HG03108 (cell line): ENCODE results near the gene TFB1M.
A peak's percentile ranks its signal among the peaks of the same experiment; 100 is the strongest.
"Not testable (repeated sequence)": the region's sequence is repeated elsewhere in the genome, so short reads cannot be mapped to it uniquely, and the experiment has no call there.

Experiments used
- ATAC-seq: cut with Tn5 transposase; IDR thresholded peaks from one replicate; pipeline ENCODE4 v1.9.1; 2021; ENCODE audit warnings: moderate library complexity; ENCODE audit not compliant: unreplicated experiment

The TFB1M gene

DNA sequence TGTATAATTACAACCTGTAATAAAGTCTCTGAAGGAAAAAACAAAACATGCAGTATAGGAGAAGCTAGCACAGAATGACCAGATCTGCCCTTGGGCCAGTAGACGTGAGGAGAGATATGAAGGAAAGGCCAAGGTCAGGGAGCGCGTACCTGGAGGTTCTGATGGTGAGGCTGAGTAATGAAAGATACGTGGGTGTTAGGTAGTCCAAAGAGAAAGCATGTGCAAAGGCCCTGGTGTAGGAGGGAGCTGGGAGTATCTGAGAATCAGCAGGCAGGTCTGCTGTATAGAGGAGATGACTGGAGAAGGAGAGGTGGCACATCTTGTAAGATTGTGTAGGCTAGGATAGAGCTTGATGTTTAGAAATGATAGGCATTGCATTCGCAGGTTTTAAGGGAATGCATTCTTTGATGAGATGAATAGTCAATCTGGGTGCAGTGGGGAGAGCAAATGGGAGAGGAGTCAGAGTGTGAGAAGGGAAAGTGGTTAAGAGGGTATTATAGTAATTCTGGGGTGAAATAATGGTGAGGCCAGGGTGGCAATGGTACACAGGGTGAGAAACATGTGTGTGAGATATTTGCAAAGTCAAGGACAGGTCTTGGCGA, 15.9 kb upstream of the TFB1M start:
- ATAC-seq = no peak

DNA sequence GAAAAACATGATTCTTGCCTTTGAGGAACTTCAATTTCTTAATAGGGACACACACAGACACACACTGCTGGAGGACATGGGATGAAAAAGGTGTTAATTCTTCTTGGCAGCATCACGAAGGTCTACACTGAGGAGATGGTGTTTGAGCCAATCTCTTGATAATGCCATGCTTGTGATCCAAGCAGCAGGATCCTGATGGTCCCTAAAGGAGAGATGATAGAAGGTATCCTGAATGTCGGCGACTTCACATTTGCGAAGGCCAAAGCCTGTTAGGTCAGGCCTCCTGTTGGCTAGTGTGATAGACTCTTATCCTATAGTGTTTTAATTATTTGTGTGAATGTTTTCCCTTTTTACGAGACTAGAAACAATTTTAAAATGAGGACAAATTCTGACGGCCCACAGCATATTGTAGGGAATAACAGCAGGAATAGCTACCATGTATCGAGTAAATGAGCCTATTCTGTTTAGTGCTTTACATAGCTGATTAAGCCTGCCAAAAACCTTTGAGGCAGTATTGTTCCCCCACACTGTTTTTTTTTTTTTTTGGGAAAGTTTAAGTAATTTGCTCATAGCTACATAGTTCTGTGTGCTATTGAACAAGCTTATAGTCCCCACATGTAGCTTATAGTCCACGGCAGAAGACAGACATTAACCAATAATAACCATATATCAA, 15.3 kb upstream of the TFB1M start:
- ATAC-seq = no peak

DNA sequence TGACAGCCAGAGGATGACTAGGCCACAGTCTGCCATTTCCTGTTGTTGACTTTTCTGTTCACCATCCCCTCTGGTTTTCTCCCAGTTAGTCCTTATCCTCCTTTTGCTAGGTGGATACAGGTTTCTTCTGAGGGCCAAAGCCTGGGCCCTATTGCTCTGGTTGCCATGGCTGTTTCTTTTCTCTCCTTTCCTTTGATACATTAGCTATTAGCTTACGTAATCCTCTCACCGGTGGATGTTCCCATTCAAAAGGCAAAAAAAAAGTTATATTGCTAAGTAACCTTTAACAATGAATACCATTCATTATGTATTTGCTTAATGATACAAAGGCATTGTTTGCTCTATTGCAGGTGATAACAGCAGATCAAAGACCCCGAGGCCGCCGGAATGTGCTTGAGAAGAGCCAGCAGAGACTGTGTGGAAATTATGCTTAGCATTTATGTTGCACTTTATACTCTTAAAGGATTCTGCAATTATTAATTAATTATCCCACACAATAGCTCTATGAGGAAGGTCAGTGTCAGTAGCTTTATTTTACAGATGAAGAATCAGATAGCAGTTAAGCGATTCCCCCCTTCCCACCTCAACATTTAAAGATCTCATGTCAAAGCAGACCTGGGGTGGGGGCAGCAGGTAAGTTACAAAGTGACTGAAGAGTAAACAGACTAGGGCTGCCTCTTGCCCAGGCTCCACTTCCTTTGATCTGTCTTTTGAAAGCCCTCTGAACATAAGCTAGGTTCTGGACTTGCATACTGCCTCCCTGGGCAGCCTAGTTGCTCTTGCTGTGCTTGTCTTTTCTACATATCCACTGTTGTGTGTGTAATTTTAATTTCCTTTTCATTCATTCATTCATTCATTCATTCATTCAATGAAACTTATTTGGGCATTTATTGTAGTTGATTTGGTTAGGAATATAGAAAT, 14.5 kb upstream of the TFB1M start:
- ATAC-seq = no peak

DNA sequence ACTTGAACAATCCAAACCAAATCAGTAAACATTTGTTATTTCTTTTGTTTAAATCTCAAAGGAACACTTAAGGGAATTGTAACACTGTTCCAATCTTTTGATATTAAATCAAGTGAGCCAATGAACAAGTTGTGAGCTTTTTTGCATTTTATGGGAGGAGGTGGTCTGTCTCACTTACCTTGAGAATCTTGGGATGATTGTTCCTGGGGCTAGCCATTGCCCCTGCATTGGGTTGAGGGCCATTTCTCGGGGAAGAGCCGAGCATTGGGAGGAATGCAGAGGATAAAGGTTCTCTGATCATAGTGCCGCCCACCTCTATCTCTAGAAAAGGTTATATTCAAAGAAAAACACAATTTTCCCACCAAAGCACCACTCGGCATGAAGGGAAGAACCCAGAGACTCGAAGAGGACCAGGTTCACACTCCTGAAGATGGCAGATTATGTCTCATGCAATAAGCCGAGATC, 13.8 kb upstream of the TFB1M start:
- no peak for ATAC-seq

DNA sequence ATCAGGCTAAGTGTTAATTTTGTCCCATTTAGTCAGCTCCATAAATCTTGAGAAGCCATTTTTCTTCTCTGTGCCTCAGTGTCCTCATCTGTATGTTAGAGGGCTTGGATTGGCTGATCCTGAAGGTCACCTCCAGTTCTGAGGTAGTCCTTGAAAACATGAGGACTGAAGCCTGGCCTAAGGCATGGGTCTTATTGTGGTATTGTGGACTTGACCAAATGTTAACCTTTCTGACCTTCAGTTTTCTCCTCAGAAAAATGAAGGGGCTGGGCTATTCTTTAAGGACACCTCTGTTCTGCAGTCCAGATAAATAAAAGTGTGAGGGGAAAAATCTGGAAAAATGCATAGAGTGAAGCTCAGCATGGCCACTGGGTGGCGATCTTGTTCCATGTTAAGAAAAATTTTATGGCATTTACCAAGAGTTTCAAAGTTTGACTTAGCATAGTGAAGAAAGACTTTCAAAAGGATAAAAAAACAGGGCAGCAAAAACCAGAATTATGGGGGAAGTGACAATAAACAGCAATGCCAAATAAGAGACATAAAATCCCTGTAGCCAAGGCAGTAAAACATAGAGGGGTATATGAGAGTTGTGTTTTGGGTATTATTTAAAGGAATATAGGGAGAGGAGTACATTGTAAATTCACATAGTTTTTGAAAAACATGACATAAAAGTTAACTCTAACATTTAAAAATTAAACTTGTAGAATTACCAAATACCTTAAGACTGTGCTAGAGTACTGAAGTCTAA, 13.2 kb upstream of the TFB1M start:
- peak; percentile 72 for ATAC-seq

DNA sequence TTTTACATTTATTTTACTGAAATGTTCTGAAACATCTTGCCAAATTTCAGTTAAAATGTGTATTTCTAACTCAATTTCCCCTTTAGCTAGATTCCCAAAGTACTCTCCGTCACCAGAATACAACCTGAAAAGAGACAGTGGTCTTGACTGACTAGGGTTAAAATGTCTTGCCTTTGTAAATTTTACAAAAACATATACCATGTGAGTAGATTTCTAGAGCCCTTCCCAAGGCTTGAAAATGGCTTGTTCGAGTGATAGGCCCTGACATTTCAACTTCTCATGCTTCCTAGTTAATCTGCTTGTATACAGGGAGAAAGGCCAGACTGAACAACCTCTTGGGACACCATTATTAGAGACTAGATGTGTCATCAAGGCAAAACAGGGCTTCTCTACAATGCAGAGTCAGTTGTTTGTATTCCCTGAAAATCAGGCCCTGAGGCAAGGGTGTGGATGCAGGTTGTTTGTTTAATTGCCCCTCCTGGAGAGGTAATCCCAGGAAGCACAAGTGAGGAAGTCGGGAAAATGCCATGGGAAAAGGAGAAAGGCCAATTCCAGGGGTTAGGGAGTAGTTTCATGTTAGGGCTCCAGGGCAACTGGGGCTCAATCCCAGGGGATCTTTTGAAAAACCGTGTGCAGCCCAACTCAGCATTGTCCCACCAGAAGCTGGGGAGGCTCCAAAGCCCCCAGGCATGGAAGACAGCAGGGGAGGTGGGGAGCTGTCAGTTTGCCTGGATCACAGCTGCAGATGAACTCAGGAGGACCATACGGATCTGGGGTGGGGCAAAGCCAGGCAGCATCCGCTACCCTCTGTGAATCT, 11.6 kb upstream of the TFB1M start:
- ATAC-seq = no peak

DNA sequence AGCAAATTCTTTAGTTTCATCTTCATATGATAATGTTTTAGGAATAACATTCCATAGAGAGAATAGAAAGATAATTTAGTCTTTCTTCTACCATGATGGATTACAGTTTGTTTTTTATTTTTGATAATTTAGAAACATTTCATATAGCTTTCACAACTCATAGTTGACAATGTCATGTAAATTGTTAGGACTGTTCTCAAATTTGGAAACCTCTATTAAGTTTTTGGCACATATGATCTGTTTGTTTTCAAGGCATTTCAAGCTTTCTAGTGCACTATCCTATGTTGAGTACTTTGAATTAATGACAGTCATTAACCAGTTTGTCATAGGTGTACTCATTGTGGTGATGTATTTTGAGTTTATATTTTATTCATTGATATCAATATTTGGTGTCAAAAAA, 10.7 kb upstream of the TFB1M start:
- ATAC-seq = no peak

DNA sequence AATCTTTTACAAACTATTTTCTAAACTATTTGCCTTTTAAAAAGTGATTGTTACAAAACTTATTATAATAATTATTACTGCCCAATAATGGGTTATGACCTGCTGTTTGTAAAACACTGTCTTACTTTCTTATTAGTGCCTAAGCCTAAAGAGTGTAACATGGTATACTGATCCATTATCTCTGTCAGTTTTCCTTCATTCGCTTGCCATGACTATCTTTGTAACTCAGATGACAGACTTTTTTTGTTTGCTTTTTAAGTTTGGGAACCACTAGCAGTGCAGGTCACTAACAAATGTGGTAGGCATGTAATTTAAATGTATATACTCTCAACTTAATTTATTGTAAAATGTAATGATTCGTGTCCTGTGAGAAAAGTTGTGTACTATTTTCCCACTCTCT, 9.9 kb upstream of the TFB1M start:
- ATAC-seq = no peak

DNA sequence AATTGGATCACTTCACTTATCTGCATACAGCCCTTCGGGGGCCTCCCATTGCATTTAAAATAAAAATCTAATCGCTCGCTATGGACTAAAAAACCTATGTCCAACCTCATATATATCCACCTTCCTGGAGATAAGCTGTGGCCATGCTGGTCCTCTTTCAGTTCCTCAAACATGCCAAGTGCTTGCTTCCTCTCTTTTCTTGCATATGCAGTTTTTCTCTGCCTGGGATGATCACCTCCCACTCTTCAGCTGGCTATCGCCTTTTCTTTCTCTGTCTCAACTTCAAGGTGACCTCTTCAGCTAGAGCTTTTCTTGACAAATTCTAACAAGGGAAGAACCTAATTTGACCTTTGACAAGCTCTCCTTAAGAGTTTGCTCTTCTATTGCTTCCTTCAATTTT, 5.6 kb upstream of the TFB1M start:
- ATAC-seq = no peak

DNA sequence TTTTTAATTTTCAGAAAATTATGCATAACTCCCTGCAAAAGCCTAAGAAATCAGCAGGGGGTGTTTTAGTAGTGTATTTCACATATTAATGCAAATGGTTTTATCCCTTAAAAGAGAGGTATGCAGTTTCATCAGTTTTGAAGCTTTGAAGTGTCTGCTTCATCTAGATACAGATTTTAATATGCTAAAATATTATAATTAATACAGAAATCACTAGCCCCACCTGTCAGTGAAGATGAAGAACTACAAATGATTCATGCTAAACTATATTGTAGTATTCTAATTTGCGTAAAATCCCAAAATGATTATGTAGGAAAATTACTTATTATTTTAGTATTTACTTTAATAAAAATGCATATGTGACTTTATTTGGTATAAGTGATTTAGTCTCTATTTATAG, 2.9 kb upstream of the TFB1M start:
- no peak for ATAC-seq

DNA sequence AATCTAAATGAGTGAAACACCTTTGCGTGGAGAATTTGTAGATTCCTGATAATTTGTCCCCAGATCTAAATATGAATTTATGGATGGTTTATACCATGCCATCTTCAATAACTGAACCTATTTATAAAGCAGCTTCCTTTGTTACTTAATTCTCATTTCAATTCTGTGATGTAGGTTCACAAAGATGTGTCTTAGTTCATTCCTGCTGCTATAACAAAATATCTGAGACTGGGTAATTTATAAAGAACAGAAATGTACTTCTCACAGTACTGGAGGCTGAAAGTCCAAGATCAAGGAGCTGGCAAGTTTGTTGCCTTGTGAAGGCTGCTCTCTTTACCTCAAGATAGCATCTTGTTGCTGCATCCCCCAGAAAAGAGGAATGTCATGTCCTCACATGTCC, 2.1 kb upstream of the TFB1M start:
- ATAC-seq = no peak

DNA sequence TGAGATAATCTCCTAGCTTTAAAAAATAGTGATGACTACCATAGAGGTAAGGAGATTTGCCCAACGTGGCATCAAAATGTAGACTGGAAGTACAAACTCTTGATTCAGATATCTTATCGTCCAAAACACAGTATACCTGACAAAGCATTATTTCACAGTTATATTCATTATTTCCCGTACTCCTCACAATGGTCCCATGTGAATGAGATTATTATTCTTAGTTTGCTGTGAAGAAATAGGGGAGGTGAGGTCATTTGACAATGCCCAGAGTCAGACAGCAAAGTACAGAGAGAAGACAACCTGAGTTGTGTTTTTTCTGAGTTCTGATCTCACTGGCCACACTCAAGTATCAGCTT, 1.2 kb upstream of the TFB1M start:
- ATAC-seq = no peak

DNA sequence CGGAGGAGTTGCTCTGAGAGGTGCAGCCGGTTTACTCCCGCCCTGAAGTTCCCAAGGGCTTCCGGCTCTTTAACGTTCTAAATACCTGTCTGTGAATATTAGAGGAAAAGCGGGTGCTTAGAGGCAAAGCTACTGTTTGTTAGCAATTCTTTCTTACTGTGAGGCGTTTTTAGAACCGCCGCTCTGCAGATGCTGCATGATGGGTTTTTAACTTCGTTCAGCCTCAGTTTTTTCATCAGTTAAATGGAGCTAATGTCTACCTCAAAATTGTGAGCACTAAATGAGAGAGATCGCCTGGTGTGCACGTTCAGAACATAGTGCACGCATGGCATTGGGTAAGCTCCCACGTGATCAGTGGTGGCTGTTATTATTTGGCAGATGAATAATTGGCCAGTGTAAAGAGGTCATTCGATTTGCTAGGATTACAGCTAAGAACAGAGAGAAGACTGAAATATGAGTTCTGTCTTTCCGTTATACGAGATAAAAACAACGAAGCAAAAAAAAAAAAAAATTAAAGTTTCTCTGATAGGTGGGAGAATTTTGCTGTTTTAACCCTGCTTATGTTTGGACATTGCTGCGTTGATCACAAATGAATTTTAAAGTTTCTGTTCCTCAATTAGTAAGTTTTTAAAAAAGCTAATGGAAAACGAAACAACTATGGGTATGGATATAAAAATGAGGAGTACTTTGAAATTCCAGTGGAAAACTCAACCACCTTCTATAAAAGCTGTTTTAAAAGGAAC, 660 bp upstream of the TFB1M start:
- ATAC-seq = peak; percentile 40

DNA sequence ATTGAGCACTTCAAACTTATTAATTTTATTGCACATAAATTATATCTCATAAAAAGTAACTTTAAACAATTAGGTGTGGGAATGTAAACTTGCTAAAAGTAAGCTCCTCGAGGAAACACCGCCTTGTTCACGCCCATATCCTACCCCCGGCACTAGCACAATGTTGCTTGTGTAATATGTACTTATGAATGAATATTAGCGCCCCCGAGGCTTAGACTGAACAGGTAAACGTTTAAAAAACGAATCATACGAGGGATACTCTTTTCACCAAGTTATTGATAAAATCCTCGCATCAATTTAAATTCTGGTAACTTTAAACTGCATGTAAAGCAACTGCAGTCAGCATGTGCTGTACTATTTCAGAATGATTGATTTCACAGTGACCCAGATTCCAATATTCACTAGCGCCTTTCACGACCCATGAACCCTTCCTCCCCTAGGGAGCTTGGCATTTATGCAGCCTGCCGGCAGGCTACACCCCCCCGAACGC, 637 bp downstream of the TFB1M start:
- peak; percentile 1 for ATAC-seq

DNA sequence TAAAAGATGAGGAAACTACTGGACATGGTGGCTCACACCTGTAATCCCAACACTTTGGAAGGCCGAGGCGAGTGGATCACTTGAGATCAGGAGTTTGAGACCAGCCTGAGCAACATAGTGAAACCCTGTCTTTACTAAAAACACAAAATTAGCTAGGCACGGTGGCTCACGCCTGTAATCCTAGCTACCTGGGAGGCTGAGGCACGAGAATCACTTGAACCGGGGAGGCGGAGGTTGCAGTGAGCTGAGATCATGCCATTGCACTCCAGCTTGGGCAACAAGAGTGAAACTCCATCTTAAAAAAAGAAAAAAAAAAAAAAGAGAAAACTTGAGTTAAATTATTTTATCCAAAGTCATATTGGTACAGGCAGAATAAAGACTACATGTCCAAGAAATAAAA, 1.3 kb downstream of the TFB1M start:
- not testable (repeated sequence) for ATAC-seq

DNA sequence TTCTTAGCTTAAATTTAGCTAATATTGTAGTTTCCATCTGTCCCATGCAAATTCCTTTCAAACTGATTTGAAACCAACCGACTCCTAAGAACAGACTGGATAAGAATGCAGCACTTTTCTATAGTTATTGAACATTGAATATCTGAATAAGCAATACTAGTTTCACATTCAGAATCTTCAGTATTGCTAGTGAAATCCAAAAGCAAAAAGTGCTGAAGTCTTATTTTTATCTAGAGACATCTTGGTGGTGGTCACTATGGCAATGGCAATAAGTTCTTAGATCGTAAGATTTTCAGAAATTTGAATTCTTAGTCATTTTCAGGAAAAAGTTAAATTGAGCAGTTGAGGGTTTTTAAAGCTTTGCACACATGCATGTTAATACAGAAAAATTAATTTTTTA, 2.7 kb downstream of the TFB1M start:
- no peak for ATAC-seq

DNA sequence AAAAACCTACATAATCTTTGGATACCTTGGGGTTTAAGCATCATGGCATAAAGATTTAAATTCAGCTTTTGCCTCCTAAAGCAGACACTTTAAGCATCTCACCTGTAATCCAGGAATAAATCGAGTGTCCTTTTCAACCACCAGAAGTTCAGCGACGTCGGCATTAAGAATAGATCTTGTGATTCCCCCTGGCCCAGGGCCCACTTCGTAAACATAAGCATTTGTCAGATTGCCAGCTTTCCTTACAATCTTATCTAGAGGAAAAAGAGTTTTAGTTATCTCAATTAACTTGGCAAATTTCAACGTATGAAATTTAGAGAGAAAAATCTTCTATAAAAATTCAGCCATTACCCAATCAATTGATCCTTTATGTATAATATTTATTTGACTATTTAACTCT, 3.2 kb downstream of the TFB1M start:
- ATAC-seq = no peak

DNA sequence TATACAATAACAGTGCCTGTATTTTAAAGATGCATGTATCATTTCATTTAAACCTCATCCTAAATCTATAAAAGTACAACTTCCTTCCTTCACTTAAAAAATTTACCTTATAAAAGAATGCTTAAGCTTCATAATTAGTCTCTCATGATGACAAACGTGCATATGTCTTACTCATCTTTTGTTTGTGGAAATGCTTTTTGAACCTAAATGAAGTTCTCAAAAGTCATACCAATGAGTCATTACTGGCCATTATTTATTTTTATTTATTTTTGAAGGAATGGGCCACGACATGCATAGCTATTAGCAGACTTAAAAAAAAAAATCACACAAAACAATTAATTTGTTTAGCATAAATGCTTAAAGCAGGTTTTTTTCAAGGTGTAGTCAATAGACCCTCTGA, 3.7 kb downstream of the TFB1M start:
- ATAC-seq = no peak

DNA sequence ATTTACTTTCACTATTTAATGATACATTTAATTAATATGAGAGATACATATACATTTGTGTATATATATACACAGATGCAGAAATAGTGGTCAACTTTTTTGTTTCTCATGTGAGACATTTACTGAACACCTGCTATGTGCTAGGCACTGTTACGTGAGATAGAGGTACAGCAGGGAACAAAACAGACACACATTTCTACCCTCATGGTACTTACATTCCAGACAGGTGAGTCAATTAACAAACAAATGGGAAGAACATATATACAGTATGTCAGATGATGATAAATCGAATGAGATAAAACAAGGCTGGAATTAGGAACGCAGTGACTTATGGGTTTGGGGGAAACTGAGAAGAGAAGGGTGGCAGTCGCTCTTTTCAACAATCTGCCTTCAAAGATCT, 5.1 kb downstream of the TFB1M start:
- no peak for ATAC-seq

DNA sequence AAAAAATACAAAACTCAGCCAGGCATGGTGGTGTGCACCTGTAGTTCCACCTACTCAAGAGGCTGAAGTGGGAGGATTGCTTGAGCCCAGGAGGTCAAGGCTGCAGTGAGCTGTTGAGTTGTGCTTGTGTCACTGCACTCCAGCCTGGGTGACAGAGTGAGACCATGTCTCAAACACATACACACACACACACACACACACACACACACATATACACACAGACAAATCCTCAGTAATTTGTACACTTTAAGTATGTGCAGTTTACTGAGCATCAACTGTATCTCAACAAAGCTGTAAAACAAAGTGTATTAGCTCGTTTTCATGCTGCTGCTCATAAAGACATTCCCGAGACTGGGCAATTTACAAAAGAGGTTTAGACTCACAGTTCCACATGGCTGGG, 7.3 kb downstream of the TFB1M start:
- no peak for ATAC-seq
